ENCODE data around the gene TRIP4.

TRIP4 gene

DNA sequence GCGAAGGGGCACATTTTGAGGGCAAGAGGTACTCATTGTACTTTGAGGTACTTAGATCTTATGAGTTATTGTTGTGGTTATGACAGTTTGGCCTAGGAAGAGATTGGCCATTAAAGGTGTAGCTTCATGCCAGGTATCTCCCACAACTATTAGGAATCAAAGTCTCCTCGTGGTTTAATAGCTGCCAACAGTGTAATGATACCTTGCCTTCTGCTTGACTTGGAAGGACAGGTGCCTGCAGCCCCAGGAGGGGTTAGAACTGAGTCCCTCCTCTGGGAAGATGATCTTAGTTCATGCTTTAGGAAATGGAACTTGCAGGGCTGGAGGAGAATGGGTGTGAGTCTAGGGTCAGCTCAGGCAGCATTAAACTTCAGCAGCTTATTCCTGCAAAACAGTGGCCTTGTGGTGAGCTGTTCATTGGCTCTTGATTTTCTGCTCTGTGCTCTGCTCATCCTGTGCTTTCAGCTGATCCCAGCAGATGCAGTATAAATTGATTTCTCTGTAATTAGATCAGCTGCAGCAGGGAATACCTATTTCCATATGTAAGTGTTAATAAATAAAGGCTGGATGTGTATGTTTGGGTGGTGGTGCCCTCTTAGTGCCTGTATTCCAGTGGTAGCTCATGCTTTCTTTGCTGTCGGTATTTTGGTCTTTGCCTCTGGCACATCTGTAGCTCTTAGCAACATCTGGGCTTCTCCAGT lies 113.2 kb downstream of the TRIP4 start:
- no peak for DNase-seq

DNA sequence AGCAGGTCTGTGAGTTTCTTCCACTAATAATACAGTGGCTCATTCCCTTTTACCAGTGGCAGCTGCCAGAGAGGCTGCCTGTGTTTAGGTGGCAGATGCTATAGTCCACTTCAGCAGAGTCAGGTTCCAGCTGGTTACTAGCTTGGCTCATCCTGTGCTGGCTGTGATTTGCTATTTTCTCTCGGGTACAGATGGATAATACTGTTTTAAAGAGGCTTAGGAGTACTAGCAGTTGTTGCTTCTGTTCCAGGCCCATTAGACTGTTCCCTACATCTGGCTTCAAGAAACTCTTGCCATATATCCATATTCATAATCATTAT lies 113.7 kb downstream of the TRIP4 start:
- no peak for DNase-seq

DNA sequence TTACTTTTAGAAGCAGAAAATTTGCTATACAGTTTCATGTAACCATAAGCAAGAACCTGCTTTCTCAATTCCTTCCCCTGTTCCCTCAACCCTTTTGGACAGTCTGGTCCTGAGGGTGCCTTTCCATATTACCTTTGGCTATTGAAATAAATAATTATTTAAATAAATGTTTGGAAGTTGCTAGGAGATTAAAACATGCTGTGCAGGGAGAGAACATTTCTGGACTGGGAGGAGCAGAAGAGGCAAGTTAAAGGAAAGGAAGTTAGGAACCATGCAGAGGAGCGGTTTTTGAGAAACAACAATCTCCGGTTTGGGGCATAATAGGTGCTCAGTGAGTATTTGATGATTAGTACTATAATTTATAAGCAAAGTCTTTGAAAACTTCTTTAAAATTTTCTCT lies 114.5 kb downstream of the TRIP4 start:
- no peak for DNase-seq

DNA sequence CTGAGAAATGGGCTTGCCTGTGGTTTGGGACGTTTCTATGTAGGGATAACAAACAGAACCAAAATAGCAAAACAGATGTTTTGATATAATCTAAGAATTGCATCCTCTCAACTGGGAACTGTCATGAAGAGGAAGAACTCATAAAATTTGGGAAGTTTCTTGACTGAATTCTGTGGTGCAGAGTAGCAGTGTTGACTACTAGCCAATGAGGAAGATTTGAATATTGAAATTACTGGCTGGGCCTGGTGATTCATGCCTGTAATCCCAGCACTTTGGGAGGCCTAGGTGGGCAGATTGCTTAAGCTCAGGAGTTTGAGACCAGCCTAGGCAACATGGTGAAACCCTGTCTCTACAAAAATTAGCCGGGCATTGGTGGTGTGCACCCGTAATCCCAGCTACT lies 114.9 kb downstream of the TRIP4 start:
- no peak for DNase-seq

DNA sequence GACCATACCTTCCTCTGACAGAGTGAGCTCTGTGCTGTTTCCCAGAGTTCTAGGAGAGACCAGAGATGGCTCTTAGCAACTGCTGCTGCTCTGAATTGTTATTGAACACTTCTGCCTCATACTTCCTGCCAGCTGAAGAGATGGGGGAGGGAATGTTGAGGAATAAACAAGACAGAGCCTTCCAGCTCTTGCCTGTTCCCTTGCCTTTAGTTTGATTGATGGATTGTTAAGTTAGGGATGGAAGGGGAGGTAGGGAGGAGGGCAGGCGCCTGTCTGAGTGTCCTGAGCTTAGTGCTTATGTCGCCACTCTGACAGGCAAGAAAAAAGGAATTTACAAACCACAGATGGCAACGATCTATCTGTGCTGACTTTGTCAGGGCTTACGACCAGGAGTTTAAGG lies 115.6 kb downstream of the TRIP4 start:
- DNase-seq = no peak

DNA sequence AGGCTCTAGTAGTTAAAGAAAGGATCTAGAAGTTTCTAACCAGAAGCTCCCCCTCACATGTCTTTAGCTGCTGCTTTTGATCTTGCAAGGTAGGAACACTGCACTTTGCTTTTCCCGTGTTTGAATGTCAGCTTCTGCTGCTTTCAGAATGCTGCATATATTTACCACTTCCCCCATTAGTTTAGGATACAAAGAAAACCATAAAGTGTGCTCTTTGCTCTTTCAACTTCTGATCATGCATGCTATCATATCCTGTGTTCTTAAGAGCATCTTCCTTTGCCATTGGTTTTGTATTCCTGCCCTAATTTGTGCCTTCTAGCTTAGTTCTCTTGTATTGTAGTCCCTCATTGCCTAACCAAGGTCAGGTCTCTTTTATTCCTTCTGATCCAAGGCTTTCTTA lies 116.0 kb downstream of the TRIP4 start:
- DNase-seq = no peak

All from NCI-H774 (cell line).